SK-N-SH treated with all-trans-retinoic acid at 6 μM for 48 hours (cell line): ENCODE measurements around the gene BST1.

Source experiments
- ARNTL ChIP-seq: fragments of 450-650 bp; formaldehyde crosslinking; IDR thresholded peaks from 2 replicates; pipeline ENCODE4 v1.5.0; 2020; ENCODE audit warnings: low read depth, mild to moderate bottlenecking, moderate library complexity, borderline replicate concordance
- BACH2 ChIP-seq: fragments of 250-450 bp; sonication (Bioruptor Pico); IDR thresholded peaks from 2 replicates; pipeline ENCODE4 v1.9.0; 2021; ENCODE audit warnings: mild to moderate bottlenecking, borderline replicate concordance
- CREB5 ChIP-seq: fragments of 250-450 bp; sonication (Bioruptor Pico); IDR thresholded peaks from 2 replicates; pipeline ENCODE4 v1.5.1; 2020; ENCODE audit warnings: low read depth, mild to moderate bottlenecking, moderate library complexity
- ISL1 ChIP-seq: fragments of 250-450 bp; sonication (Bioruptor Pico); IDR thresholded peaks from 2 replicates; pipeline ENCODE4 v2.1.2; 2022; ENCODE audit warnings: mild to moderate bottlenecking, moderate library complexity
- PATZ1 ChIP-seq: fragments of 250-450 bp; sonication (Bioruptor Pico); IDR thresholded peaks from 2 replicates; pipeline ENCODE4 v1.8.0; 2020; ENCODE audit warnings: mild to moderate bottlenecking, moderate library complexity, borderline replicate concordance
- SNAI2 ChIP-seq: fragments of 250-450 bp; sonication (Bioruptor Pico); IDR thresholded peaks from 2 replicates; pipeline ENCODE4 v1.5.0; 2020; ENCODE audit warnings: mild to moderate bottlenecking, moderate library complexity
- TCF4 ChIP-seq: fragments of 250-450 bp; sonication (Bioruptor Pico); IDR thresholded peaks from 2 replicates; pipeline ENCODE4 v1.8.0; 2021; ENCODE audit warnings: mild to moderate bottlenecking, moderate library complexity, borderline replicate concordance
- ZC3H10 ChIP-seq: fragments of 250-450 bp; sonication (Bioruptor Pico); IDR thresholded peaks from 2 replicates; pipeline ENCODE4 v1.5.1; 2021; ENCODE audit warnings: mild to moderate bottlenecking, moderate library complexity
- ZNF70 ChIP-seq: fragments of 450-650 bp; formaldehyde crosslinking; IDR thresholded peaks from 2 replicates; pipeline ENCODE4 v1.5.0; 2020; ENCODE audit warnings: mild to moderate bottlenecking, moderate library complexity

GRCh38 chr4:15736514-15737050, 33.7 kb downstream of the BST1 start:
- TF ChIP-seq PATZ1 = no peak
- no peak for TF ChIP-seq BACH2 (CRISPR knock-in tag)
- no peak for TF ChIP-seq ZC3H10 (CRISPR knock-in tag)
- TF ChIP-seq ISL1 (CRISPR knock-in tag) = no peak
- TF ChIP-seq ARNTL = no peak
- TF ChIP-seq ZNF70 (CRISPR knock-in tag) = no peak
- no peak for TF ChIP-seq CREB5 (CRISPR knock-in tag)
- TF ChIP-seq SNAI2 (CRISPR knock-in tag) = no peak
- TF ChIP-seq TCF4 (CRISPR knock-in tag) = no peak
